GM18909 (cell line): ENCODE results near the gene ADGRG7.
"Not testable (repeated sequence)": the region's sequence is repeated elsewhere in the genome, so short reads cannot be mapped to it uniquely, and the experiment has no call there.

ENCODE experiments used
- ATAC-seq: cut with Tn5 transposase; IDR thresholded peaks from one replicate; pipeline ENCODE4 v1.9.1; 2021; ENCODE audit warnings: mild to moderate bottlenecking; ENCODE audit not compliant: unreplicated experiment, poor library complexity

ADGRG7 gene

DNA sequence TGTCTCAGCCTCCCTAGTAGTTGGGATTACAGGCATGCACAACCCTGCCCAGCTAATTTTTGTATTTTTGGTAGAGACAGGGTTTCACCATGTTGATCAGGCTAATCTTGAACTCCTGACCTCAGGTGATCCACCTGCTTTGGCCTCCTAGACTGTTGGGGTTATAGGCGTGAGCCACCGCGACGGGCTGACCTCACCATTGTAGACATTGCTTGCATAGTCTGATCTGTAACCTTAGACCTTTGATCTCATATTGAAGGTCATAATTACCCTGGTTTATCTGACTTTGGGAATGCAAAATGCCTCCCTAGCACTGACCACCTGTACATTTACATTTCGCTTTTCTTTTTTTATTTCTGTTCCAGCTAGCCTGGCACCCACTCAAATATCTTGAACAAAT lies 31.2 kb downstream of the ADGRG7 start:
- ATAC-seq: no peak

DNA sequence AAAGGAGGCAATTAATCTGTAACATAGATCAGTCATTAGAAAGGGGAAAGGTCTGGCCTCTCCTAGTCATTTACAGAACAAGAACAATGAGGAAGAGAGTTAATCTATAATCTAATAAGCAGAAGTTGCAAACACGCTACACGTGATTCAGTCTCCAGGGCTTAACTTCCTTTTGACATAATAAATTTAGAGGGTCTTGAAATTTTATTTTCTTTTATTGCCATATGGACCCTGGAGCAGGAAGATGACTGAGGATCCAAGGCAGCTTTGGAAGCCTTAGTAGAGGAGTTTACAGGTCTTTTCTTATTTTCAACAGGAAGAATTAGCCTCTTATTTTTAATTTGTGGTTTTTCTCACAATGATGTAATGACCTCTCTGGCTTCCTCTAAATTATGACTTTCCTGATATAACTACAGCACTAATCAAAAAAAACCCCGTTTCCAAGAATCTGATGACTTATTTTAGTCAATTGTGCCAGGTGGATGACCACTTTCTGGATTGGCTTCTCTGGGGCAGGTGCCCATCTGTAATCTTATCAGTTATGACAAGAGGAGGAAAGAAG lies 32.2 kb downstream of the ADGRG7 start:
- ATAC-seq: peak; percentile 90

GRCh38 chr3:100645913-100646312 lies 36.5 kb downstream of the ADGRG7 start:
- ATAC-seq: no peak

DNA sequence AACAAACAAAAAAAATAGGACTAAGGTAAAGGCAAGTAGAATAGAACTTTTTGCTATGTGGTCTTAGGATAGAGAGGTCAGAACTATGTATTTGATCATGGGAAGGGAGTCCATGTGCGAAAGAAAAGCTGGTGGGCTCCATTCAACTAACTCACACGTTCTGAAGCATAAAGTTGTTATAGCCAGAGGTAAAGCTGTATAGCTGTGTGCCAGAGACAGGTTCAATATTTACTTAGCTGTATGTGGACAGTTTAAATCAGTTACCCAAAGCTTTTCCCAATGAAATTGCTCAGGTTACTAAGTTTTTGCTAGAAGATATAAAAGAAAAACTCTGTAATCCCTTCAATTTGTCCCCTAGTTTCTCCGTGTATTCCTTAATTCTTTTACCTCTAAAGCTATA lies 37.8 kb downstream of the ADGRG7 start:
- ATAC-seq: no peak

DNA sequence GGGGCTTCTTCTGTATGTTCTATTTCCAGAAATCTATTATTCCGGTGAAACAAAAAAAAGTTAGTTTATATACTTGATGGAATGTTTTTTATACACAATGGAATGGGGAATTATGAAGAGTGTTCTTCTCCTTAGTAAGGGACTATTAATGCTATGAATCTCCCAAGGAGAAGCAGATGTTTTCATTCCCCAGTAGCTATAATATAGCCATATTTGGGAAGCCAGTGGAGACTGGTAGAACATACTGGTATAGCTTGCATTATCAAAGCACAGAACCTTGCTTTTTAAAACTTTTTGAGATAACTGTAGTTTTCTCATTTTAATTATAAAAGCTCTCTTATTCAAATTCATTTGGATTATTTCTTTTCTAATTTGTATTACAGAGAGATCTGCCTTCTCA lies 38.3 kb downstream of the ADGRG7 start:
- ATAC-seq: no peak

DNA sequence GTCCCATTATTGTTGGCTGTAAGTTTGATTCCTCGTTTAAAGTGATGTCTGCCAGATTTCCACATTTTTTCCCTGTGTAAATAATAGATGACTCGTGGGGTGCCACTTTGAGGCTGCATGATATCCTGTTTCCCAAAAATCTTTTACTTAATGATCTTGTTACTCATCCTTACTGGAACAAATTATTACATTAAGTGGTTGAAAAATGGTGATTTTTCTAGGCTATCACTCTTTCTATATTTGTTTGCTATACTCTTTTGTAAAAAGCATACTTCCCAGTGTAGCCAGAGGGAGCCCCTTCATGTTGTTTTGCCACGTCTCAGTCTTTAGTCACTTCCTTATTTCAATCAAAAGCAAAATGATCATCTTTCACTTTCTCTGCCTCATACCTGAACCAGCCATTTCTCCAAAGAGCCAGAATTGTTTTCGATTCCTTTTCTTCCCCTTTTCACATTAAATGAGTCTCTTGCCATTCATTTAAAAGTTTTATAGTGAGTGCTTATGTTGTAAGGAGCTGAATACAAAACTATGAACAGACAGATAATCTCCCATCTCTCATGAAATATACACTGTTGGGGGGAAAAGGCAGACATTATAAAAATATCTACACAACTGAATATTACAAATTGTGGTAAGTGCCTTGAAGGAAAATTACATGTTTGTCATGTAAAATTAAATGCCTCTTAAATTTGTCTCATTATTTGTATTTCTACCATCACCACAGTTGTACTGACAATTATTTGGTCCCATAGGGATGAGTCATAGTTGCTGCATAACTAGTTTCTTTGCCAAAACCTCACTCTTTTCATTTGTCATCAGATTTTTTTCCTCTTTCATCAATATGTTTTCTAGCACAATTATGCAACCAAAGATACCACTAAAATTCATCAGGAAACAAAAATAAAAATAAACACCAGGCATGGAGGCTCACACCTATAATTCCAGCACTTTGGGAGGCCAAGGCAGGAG lies 41.5 kb downstream of the ADGRG7 start:
- ATAC-seq: peak; percentile 99

DNA sequence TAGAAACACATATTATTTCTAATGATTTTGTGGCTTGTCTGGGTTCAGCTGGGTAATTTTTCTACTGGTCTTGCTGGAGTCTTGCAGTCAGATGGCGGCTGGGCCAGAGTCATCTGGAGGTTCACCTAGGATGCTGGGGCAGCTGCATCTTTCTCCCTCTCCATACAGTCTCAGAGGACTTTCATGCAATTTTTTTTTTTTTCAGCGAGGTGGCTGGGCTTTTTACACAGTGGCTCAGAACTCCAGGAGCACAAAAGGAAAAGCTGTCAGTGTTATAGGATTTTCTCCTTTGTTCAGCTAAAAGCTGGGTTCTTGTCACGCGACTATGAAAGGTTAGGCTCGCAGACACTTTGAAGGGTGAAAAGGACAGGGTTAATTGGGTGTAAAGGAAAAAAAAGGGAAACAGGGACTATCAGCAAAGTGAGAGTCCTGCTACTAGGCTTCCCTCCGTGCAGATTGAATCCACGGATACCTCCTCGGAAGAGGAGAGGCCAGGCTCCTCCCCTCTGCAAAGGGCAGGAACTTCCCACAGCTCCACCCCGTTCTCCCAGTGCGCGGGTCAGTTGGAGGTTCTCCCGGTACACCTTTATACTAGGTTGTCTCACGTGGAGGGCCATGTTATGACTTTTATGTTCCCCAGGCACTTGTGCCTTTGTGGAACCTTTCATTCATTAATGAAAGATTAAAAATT lies 44.3 kb downstream of the ADGRG7 start:
- ATAC-seq: no peak

DNA sequence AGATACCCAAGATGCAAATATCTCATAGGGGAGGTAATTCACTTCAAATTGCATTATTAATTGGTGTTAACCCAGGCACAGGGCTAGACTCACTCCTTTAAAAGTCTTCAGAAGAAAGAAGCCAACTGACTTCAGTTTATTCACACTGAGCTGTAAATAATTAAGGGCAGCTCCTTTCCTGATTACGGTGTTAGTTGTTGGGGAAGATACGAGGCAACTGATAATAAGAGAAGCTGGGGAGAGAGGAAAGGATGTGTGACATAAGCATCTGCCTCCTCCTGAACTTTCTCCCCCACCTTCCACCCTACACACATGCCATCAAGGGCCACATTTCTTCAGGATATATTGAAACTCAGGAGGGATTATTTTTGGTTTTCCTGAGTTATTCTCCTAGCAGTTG lies 47.5 kb downstream of the ADGRG7 start:
- no peak for ATAC-seq

DNA sequence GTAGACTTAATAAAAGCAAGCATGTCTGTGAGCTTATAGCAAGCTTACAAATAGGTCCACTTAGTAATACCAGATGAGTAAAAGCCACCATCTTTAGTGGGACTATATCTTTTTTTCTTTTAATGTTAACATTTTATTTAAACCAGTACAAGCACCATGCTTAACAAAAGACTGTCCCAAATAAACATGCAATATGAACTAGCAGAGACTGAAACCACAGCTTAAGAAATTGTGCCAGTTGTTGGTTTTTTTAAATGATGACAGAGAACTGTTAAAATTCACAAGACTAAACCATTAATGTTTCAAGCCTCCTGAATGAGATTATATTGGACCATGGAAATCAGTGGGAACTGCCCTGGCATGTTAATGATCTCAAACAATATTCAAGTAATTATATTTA lies 51.9 kb downstream of the ADGRG7 start:
- not testable (repeated sequence) for ATAC-seq

DNA sequence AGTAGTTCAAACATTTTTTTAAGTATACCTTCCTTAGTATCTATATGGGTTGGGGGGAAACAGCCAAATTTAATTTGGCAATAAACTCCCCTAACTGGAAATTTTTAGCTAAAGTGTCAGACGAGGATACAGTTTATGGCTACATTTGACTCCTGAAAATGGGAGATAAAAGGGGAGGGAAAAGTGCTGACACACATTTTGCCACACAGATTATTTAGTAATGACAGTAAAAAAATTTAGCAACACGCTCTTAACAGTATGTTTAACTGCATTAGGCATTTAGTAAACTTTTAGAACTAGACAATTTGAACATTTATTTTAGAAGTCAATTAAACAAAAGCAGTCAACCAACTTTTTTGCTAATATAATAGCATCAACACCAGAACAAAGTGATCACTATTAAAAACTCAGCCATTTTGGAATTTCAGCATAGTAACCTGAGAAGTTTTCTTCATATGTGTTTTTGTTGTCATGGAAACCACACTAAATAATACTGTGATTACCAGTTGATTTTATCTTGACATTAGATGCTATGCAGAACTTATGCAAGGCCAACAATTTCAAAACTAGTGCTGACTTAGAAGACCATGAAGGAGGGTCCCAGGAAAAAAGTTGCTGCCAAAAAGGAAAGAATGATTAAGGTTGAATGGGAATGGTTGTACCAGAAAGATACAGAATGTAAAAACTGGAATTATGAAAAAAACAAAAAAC lies 52.9 kb downstream of the ADGRG7 start:
- ATAC-seq: no peak

- ATAC-seq: peak; percentile 78
Observed at GRCh38 chr3:100665230-100665629, 55.8 kb downstream of the ADGRG7 start.

- not testable (repeated sequence) for ATAC-seq
Observed at GRCh38 chr3:100666699-100667098, 57.3 kb downstream of the ADGRG7 start.

- not testable (repeated sequence) for ATAC-seq
Observed at GRCh38 chr3:100667316-100667715, 57.9 kb downstream of the ADGRG7 start.

DNA sequence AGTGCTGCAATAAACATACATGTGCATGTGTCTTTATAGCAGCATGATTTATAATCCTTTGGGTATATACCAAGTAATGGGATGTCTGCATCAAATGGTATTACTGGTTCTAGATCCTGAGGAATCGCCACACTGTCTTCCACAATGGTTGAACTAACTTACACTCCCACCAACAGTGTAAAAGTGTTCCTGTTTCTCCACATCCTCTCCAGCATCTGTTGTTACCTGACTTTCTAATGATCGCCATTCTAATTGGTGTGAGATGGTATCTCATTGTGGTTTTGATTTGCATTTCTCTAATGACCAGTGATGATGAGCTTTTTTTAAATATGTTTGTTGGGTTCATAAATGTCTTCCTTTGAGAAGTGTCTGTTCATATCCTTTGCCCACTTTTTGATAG lies 61.6 kb downstream of the ADGRG7 start:
- not testable (repeated sequence) for ATAC-seq

DNA sequence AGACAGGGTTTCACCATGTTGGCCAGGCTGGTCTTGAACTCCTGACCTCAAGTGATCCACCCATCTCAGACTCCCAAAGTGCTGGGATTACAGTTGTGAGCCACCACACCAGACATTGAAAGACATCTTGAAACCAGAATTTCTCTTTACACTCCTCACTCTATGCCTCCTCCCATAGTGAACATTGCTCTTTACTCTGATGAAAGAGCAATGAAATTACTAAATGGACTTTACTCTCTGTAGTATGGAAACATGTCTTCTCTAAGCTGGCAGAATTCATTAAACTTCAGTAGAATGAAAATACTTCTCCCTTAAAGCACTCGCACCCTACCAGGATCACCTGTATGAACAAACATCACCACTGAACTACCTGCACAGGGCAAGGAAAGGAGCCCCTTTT lies 72.1 kb downstream of the ADGRG7 start:
- no peak for ATAC-seq

GRCh38 chr3:100682056-100682853 lies 72.9 kb downstream of the ADGRG7 start:
- ATAC-seq: no peak

DNA sequence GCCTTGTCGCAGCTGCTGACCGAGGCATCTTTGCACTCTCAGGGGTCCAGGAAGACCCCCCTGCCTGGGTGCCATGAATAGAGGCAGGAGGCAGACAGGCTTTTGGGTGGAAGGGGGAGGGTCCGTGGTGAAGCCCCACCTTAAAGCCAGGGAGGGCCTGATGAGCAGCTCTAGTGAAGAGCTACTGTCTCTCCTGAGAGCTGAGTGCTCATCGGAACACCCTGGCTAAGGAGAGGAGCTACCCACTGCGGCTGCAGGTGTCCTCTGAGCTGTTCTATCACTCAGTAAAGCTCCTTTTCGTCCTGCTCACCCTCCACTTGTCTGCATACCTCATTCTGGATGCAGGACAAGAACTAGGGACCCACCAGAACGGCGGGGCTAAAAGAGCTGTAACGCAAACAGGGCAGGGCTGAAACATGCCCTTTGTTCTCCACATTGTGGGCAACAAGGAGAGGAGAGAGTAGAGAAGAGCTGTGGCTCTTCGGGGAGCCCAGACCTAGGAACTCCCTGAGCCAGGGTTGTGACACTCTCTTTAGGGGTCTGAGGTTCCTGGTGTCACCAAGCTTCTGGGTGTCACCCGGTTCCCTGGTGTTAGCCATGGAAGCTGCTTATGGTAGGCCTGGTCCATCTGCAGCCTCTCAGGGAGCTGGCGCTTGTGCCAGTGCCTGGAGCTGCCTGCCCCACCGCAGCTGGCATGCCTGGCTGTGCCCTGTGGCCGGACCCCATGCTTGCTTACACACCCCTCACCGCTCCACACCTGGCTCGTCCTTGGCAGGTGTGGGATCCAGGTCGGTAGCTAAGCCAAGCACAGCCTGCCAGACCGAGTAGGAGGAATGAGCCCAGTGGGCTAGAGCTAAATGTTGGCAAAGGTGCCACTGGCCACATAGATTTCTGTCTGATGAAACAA lies 73.7 kb downstream of the ADGRG7 start:
- no peak for ATAC-seq

DNA sequence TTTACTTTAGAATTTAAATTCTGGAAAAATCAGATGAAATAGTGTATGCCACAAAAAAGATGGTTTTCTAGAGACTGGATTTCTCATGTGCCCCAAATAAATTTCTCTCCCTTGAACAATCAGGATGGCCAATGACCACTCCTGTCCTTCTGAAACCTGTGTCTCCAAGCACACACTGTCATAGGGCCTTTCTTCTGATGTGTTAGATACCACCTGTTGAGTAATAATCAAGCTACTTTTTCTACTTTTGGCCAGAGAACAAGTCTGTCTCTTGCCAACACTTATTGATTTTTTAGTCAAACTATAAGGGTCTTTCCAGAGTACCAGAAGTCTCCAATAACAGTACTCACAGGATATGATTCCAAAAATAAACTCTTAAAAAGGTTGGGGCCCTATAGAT lies 83.8 kb downstream of the ADGRG7 start:
- ATAC-seq: no peak

GRCh38 chr3:100695696-100696095 lies 86.3 kb downstream of the ADGRG7 start:
- ATAC-seq: no peak
